HT-29 (cell line): ENCODE measurements around the gene SLC39A11. TPM values are rescaled to one million over a fixed set of nuclear protein-coding genes. Genes with fewer than 3 reads are reported as not detected.
"Not testable (repeated sequence)": the region's sequence is repeated elsewhere in the genome, so short reads cannot be mapped to it uniquely, and the experiment has no call there.

ENCODE experiments used
- DNase-seq: peaks from one replicate; pipeline ENCODE4 v3.0.0-alpha.2; 2015; ENCODE audit warnings: low spot score
- total RNA-seq: library from RNA; depleted of rRNA; stranded (reverse); fragments of >200 nt; shearing (Covaris generic); gene quantifications from 2 replicates; pipeline ENCODE4 v1.2.3, GENCODE V29; 2014

The SLC39A11 gene
- total RNA-seq, 1 experiment from 2014 or later = 20.7 TPM

DNA sequence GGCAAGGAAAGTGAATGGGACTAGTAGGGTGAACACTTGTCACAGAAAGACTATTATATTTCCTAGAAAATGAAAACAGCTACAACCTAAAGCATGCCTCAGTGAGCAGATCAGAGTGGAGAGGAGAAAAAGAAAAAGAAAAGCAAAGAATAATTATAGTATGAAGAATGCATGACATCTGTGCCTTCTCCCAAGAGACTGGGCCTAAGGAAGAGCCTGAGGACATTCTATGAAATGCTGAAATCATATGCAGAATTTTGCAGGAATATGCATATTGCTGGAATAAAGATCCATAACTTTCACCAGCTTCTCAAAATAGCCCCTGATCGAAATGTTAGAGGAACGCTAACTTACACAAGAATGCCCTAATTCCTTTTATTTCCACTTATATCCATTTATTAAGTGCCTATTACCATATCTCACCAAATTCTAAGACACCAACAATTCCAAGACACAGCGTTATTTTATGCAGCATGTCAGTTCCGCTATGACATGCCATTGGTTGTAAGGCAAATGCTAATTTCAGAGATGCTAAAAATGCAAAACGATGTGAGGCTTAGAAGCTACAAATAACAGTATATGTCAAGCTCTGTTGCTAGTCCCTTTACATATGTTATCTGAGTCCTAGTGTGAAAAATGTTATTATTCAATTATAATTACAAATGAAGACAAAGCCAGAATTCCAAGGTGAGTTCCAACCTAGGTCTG lies 171.0 kb downstream of the SLC39A11 start:
- DNase-seq = no peak

DNA sequence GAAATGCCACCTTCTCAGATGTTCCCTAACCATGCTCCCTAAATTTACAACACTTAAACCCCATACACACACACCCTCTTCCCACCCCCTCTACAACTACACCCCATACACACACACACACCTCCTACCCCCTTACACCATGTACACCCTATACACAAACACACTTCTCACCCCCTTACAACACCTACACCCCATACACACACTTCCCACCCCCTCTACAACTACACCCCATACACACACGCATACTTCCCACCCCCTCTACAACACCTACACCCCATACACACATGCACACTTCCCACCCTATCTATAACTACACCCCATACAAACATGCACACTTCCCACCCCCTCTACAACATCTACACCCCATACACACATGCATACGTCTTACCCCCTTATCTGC lies 172.0 kb downstream of the SLC39A11 start:
- no peak for DNase-seq

DNA sequence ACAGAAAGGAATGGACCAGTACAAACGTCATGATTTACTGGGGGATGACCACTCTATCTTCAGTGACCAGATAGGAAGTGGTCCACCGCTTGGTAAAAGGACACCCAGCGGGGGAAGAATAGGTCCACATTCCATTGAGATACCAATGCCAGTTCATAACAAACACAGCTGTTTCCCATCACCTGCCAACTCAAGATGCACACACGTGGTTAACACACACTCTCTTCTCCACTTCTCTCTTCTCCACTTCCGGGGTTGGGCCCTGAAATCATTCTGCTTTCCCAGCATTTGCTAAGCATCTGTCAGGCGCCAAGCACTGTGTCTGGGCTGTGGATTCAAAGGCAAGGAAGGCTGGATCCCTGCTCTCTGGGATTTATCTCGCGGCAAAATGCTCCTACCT lies 175.5 kb downstream of the SLC39A11 start:
- DNase-seq = no peak

DNA sequence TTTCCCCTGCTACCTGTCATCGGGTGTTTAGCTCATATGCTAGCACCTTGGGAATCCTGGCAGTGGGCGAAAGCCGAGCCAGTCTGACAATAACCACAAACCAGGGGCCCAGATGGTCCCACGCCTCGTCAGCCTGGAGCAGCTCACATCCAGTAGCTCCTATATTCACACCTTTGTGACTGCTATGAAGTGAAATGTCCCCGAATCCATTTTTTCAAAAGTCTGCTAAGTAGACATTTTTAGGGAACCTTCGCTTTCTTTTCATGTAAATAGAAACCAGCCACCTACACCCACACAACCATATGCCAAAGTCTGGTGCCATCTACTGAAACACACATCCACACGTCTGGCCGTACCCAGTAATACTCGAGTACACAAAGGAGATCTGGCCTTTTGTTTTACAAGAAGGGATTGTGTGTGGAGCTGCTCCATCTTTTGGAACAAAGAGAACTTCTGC lies 176.8 kb downstream of the SLC39A11 start:
- DNase-seq = no peak

DNA sequence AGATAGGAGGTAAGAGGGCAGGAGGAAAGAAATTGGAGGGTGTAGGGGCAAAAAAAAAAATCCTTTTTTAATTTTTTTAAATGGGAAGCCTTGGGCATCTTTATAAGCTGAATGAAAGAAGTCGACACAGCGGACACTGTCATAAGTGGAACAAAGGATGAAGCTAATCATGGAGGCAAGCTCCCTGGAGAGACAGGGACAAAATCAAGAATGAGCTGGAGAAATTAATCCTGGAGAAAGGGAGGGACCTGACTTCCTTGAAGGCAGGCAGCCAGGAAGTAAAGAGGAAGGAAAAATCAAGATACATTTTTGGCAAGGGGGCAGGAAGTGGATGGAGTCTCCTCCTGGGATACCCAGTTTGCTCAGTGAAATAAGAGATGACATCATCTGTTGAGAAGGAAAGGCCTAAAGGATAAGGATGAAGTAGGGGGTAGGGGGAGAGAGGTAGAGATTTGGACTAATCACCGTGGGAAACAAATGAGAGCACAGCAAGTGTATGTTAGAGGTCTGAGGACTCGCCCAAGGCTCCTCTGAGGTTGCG lies 179.3 kb downstream of the SLC39A11 start:
- DNase-seq = no peak

DNA sequence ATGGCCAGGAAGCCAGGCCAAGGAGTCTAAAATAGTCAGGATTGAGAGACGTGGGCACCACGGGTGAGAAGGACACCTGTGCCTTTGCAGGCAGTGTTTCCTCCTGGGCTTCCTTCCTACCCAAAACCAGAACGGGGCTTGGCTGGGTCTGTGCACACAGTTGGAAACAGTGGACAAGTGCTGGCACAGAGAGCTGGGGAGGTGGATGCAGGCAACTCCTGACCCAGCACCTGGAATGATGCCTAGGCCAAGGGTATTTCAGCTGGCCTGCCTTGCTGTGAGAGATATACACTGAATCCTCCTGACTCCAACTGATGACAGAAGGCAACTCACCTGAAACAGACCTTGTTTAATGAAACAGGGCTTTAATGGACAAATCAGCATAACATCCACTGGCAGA lies 186.2 kb downstream of the SLC39A11 start:
- no peak for DNase-seq

DNA sequence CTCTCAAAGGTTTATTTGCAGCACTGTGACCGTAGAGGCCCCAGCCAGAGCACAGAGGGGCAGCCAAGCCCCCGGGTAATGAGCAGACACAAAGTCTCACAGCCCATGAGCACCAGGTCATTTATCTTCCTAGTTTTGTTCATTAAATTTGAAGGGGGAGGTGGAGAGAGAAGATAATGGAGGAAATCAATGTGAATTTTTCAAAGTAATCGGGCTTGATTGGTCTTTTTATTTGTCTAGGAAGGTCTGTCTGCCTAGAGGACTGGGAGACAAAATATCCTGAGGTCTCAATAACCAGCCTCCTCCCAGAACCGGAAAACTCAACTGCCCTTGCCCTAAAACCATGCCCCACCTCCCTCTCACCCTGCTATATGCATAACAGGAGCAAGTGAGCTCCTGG lies 189.0 kb downstream of the SLC39A11 start:
- DNase-seq = no peak

DNA sequence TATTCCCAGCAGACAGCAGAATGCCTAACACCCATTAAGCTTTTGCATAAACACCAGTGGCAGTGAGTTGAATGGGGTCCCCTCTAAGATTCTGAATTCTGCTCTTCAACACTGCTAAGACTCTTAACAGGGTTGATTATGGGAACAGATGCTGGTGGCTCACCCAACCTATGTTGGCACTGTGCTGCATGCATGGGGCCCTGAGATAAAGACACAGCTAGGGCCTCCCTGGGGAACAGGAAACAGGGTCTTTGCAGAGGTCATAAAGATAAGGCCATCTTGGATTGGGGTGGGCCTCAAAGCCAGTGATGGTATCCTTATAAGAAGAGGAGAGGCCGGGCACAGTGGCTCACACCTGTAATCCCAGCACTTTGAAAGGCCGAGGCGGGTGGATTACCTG lies 190.8 kb downstream of the SLC39A11 start:
- no peak for DNase-seq

DNA sequence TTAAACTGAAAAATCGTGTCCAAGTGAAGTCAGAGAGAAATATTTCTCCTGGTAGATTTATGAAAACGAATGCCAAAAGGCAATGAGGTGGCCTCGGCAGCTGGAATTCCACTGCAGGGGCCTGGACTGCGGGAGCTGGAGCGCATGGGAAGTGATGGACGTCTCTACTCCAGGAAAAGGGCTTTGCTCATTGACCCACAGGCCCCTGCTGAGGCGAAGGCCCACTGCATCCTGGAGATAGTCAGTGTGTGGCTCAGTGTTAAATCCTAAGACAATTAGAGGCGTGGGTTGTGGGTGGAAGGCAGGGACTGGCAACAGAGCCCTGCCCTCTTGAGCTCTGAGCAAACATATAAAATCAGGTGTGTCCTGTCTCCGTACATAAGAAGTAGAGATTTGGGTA lies 191.4 kb downstream of the SLC39A11 start:
- no peak for DNase-seq

DNA sequence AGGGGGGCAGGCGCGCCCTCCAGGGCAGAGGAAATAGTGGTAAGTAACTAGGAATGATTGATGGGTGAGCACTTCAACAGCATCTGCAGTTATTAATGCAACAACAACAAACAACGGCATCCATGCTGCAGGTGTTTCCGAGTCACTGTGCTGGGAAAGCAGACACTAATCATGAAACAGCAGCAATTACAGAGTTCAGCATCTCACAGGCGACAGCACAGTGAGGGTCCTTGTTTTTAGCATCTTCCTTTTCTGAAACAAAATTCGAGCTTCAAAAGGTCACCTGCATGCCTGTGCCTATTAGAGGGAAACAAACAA lies 191.9 kb downstream of the SLC39A11 start:
- DNase-seq = no peak

DNA sequence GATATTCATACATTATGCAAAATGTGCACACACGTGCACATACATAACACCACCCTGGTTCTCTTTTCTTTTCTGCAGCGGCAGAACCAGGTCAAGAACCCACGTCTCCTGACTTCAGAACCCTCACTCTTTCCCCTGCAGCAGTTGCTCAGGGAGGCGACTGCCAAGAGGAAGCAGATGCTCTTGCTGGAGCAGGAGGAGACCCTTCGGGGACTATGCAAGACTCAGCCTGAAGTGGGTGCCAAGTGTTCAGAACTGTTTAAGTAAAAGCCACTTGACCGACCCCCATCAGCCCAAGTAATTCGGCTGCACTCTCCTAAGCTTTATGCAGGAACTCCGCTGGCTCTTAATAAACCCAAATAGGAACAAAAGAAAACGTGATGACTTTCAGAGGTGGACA lies 193.8 kb downstream of the SLC39A11 start:
- DNase-seq = no peak

DNA sequence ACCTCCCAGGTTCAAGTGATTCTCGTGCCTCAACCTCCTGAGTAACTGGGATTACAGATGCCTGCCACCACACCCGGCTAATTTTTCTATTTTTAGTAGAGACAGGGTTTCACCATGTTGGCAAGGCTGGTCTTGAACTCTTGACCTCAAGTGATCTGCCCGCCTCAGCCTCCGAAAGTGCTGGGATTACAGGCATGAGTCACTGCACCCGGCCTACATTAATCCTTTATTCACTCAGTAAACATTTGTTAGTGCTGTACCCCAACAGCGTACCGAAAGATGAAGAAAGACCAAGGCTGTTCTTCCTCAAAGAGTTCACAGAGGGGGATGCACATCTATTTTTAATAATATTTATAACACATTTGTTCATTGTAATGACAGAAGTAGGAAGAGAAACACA lies 196.2 kb downstream of the SLC39A11 start:
- not testable (repeated sequence) for DNase-seq

DNA sequence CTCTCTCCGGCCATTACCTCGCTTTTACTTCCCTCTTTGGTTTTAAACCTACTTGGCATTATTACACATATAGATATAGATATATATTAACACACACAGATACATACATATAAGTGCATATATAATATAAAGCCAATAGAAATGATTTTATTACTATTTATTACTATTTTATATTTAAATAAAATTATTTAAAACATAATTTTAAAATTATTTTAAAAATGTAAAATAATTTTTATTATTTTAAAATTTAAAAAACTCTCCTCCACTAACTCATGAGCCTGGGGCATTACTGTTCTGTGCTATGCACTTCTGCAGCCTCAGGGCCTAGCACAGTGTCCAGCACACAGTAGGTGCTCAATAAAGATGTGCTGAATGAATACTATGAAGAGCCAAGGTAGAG lies 200.9 kb downstream of the SLC39A11 start:
- DNase-seq = no peak

DNA sequence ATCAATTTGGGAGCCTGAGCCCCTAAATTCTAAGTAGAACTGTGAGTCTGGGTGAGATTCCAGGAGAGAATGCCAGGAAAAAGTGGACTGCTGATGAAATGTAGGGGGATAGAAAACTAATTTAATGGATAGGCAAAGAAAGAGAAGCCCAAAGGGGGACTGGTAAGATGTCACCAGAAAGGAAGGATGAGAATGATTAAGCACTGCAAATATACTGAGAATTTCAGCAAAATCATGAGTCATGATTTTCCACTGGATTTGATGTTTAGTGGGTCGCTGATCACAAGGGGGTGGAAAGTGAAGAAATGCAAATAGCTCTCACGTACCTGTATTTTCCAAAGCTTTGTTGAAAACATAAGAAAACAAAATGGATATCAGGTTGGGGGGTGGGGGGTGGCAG lies 201.8 kb downstream of the SLC39A11 start:
- no peak for DNase-seq

DNA sequence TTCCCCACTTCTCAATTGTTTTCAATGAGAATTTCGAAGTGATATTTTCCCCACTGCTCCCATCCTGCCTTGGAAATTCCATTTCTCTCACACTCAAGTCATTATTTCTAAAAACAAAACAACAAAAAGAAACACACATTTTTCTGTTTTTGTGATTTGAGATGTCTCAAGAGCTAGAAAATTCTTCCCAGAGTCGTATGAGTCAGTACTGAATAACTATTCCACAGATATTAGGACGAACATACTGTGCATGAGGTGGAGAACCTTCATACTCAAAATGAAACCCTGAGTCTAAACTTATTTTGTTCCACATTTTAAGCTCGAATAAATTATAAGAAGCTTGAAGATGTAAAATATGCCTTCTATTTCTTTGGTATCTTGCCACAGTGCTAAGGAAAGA lies 204.6 kb downstream of the SLC39A11 start:
- no peak for DNase-seq

DNA sequence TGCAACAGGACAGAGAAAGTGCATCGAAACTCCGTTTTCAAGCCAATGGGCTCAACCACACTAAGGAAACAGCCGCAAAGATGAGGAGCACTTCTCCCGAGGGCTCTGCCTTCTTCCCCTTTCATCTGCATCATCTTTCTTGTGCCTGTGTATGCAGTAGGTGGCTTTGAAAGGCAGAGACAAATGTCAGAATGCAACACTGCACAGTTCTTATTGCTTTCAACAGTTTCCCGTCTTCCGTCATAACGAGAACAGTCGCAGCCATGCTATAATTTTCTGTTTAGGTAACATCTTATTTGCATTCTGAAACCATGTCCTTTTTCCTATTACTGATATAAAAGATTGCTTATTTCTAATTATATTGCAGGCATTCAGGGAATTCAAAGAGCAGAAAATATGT lies 205.2 kb downstream of the SLC39A11 start:
- no peak for DNase-seq

DNA sequence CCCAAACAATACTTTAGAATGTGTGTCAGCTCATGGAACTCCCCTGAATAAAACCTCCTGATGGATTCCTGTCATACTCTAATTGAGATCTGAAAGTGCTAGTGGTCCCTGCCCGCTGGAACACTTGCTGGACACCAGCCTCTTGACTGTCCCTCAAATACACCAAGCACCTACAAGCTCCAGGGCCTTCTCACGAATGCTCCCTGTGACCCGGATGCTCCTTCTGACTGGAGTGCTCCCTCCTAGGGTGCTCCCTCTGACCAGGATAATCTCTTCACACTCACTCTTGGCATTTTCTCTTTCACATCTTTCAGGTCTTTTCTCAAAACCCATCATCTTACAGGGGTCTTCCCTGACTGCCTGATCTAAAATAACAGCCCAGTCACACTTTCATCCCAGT lies 205.9 kb downstream of the SLC39A11 start:
- DNase-seq = no peak

DNA sequence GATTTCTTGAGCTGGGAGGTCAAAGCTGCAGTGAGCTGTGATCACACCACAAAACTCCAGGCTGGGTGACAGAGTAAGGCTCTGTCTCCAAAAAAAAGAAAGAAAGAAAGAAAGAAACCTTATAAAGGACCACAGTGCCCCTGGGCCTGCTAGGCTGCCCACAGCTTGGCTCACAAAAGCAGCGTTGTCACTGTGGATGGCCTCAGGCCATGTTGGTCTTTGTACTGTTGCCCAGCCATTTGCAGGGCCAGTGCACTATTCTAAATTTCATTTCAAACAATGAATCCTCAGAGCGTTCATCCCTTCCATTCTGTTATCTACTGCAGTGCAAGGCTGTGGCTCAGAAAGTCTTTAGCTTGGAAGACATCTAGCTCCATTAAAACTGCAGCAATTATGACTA lies 208.4 kb downstream of the SLC39A11 start:
- DNase-seq = no peak

DNA sequence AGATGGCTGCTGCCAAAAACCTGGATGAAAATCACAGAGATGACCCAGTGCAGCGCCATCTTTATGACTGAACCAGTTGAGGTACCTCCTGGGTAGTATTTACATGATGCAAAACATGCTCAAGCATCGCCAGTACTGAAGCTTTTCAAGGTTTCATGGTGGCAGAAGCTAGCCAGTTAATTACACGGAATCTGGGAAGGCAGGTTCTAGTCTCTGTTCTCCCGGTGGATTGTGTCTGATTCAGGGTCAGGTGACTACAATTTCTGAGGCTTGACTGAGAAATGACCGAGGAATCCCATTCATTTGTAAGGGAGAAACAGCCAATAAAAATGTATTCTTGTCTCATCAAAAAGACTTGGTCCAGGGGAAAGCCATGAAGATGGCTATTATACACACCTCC lies 209.1 kb downstream of the SLC39A11 start:
- DNase-seq = no peak

DNA sequence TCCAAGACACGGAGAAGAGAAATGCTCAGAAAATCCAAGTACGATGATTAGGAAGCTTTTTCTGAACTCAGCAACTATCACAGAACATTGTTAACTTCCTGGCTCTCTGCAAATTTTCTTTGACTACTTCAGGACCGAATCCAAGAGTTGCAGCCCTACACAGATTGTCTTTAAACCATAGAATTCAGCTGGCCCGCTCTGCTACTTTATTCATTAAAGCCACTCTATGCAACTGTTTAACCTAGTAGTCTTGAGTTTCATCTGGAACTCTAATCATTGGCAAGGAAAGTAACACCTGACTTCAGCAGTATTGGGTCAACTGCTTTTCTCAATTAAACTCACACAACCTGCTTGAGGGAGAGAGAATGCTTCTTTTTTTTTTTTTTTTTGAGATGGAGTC lies 210.1 kb downstream of the SLC39A11 start:
- DNase-seq = no peak

DNA sequence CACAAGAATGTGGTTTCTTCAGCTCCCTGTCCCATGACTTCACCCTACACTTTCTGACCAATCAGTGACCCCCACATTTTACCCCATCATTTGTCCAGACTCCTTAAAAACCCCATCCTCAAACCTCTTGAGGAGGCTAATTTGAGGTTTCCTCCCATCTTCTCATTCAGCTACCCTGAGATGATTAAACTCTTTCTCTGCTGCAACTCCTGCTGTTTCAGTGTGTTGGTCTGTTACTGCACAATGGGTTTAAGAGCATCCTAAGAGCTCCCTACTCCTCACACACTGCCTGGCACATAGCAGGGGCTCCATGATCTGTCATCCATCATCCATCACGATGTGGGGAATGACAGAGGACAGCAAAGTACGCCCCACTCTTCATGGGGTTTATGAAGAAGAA lies 212.6 kb downstream of the SLC39A11 start:
- DNase-seq = no peak

DNA sequence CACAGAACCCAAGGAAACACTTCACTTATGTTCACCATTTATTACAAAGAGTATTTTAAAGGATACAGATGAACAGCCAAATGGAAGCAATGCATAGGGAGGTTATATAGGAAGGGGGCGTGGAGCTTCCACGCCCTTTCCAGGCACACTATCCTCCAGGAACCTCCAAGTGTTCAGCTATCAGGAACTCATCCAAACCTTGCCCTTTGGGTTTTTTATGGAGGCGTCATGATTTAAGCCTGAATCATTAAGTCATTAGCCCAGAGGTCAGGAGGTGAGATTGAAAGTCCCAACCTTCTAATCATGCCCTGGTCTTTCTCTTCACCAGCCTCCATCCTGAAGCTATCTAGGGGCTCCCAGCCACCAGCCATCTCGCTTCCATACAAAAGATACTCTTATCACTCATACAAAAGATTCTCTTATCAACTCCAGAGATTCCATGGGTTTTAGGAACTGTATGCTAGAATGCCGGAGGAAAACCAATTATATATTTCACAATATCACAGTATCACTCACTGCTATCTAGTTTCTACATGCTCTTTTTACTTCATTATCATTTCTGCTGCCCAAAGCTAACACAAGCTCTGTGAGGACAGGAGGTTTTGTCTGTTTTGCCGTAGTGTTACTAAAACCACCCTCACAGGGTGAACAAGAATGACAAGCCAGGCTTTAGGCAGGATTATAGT lies 213.4 kb downstream of the SLC39A11 start:
- no peak for DNase-seq

DNA sequence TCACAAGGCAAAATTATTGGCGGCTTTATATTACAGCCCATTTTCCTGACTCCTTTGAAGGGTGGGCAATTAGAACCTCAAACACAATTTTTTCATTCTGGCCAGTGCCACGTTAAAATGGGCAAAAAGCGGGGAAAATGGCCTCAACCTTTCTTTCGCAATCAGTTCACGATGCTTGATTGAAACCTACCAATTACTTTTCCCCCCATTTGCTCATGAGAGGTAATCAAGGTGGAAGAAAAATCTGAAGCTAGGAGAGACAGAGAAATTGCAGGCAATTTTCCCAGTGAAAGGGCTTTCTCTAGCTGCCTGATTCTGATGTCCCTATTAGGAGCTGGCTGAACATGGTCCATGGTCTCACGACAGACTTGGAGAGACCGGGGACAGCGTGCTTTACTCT lies 215.1 kb downstream of the SLC39A11 start:
- DNase-seq = no peak
